ENCODE results near the gene PITPNC1.

DNA sequence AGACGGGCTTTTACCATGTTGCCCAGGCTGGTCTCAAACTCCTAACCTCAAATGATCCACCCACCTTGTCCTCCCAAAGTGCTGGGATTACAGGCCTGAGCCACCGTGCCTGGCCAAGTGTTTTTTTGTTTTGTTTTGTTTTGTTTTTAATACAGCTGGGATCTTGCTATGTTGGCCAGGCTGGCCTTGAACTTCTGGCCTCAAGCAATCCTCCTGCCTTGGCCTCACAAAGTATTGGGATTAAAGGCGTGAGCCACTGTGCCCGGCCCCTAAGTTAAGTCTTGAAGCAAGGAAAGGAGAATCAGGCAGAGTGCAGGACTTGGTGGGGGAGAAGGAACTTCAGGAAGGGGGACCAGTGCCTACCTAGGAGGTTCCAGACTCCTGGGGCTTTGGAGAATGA lies 288.9 kb downstream of the PITPNC1 start:
- TF ChIP-seq POLR2AphosphoS5 (IDR thresholded peaks at IDR 0.05; ENCODE audit: low read depth, low read length): no peak
- no peak for TF ChIP-seq SIN3A (IDR thresholded peaks at IDR 0.05; ENCODE audit: borderline replicate concordance, insufficient read depth, low read length)
- no peak for TF ChIP-seq FOXP2 (optimal IDR thresholded peaks at IDR 0.05; ENCODE audit: borderline replicate concordance, extremely low read depth, extremely low read length, insufficient read depth)
- TF ChIP-seq TAF1 (IDR thresholded peaks at IDR 0.05; ENCODE audit: borderline replicate concordance, insufficient read depth, low read length): no peak

All from PFSK-1 (cell line).